GM18520 (cell line): ENCODE results near the gene SNRPD3.

Experiments
- ATAC-seq: cut with Tn5 transposase; IDR thresholded peaks from one replicate; pipeline ENCODE4 v1.9.1; 2021; ENCODE audit not compliant: unreplicated experiment

SNRPD3 gene

GRCh38 chr22:24566899-24567511, 11.2 kb downstream of the SNRPD3 start:
- no peak for ATAC-seq

- ATAC-seq: no peak
Measured at GRCh38 chr22:24567668-24568067, 11.9 kb downstream of the SNRPD3 start.

- ATAC-seq: no peak
Measured at GRCh38 chr22:24571266-24571665, 15.5 kb downstream of the SNRPD3 start.

GRCh38 chr22:24576778-24577177, 21.0 kb downstream of the SNRPD3 start:
- no peak for ATAC-seq

GRCh38 chr22:24578355-24579257, 22.8 kb downstream of the SNRPD3 start:
- ATAC-seq: no peak

- ATAC-seq: no peak
Measured at GRCh38 chr22:24579258-24579601, 23.4 kb downstream of the SNRPD3 start.

GRCh38 chr22:24580276-24580675, 24.5 kb downstream of the SNRPD3 start:
- no peak for ATAC-seq

GRCh38 chr22:24582056-24582814, 26.4 kb downstream of the SNRPD3 start:
- no peak for ATAC-seq

GRCh38 chr22:24583221-24584165, 27.7 kb downstream of the SNRPD3 start:
- ATAC-seq: no peak

GRCh38 chr22:24584166-24584790, 28.5 kb downstream of the SNRPD3 start:
- no peak for ATAC-seq

GRCh38 chr22:24584871-24585411, 29.1 kb downstream of the SNRPD3 start:
- no peak for ATAC-seq

GRCh38 chr22:24585461-24585860, 29.7 kb downstream of the SNRPD3 start:
- ATAC-seq: no peak

GRCh38 chr22:24585927-24586546, 30.2 kb downstream of the SNRPD3 start:
- ATAC-seq: no peak

- ATAC-seq: no peak
Measured at GRCh38 chr22:24587251-24587650, 31.5 kb downstream of the SNRPD3 start.

- ATAC-seq: no peak
Measured at GRCh38 chr22:24587948-24588347, 32.1 kb downstream of the SNRPD3 start.

- no peak for ATAC-seq
Measured at GRCh38 chr22:24588381-24588756, 32.6 kb downstream of the SNRPD3 start.

GRCh38 chr22:24588757-24589481, 33.1 kb downstream of the SNRPD3 start:
- ATAC-seq: no peak

- no peak for ATAC-seq
Measured at GRCh38 chr22:24589518-24590030, 33.8 kb downstream of the SNRPD3 start.
